ENCODE results near the gene GNRHR.

GRCh38 chr4:67744561-67745283, 9.5 kb downstream of the GNRHR start:
- TF ChIP-seq CTCF (optimal IDR thresholded peaks at IDR 0.05 in 1 of 3, IDR thresholded peaks at IDR 0.05 in 1 of 3, conservative IDR thresholded peaks at IDR 0.05 in 1 of 3; ENCODE audit: extremely low read depth in 1 of 3, insufficient read depth in 2 of 3, low read length in 3 of 3) (no peak), EZH2 (IDR thresholded peaks at IDR 0.05; ENCODE audit: low read length) (no peak)
